GM12872 (cell line): ENCODE measurements around the gene ARHGEF2.

ENCODE experiments used
- CTCF ChIP-seq: IDR thresholded peaks from 3 replicates; pipeline ENCODE4 v1.5.1; 2011; ENCODE audit warnings: low read depth, mild to moderate bottlenecking, low read length, moderate library complexity; ENCODE audit not compliant: insufficient read depth

ARHGEF2 gene

GRCh38 chr1:156019946-156020292 lies 41.6 kb upstream of the ARHGEF2 start:
- TF ChIP-seq CTCF: no peak

DNA sequence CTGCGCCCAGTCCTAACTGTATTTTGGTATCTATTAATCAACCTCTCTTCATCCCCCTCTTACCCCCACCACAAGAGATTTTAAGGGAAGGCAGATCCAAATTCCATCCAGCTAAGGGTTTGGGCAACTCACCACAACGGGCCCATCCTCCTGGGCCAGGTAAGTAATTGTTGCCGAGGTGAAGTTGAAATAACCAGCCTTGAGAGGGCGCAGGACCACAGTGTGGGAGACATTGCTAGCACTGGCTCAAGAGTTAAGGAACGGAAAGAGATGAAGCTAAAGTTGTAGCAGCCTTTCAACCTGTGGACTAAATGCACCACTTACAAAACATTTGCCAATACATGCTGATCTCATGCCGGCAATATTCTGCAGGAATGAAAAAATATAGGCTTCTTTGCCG lies 36.5 kb upstream of the ARHGEF2 start:
- no peak for TF ChIP-seq CTCF

DNA sequence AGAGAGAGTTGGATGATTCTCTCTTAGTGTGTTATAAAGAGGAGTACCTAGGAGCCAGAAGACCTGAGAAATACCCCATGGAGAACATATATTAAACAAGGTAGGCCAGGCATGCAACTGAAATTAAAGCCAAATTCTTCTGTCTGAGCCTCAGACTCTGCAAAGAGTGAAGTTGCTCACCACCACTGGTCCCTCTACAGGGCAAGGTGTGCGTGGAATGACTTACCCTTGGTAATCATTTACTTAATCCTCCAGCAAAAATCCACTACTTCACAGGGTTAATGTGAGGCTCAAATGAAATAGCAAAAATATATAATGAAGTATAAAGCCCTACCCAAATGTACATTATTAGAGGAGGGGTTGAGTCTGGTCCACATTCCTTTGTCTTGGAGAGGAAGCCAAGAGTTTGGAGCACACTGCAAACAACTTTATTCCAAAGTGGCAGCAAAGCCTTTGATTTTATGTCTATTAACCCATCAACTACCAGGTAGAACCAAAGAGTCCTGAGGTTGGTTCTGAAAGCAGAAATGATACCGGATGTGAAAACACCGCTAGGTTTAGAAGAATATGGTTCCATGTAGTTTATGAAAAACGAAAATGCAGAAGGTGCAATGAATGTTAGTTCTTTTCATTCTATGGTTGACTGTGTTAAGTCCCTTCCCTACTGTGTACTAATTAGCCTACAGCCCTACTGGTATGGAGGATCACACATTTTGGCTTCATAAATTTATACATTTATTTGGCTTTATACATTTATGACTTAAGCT lies 33.9 kb upstream of the ARHGEF2 start:
- peak; percentile 41 for TF ChIP-seq CTCF

DNA sequence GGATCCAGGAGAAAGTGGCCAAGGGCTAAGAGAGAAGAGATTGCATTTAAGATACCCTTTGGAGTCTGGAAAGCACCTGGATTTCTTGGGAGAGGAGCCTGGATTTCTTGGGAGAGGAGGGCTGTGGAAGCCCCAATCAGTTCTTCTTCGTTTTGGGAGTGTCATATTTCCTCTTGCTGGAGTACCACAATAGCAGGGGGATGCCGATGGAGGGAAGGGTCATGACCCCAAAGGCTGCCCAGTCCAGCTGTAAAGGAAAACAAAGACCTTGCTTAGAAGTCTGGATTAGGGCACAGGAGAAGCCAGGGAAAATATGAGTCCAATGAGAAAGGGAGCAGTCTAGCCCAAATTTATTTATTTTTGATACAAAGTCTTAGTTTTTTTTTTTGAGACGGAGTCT lies 31.1 kb upstream of the ARHGEF2 start:
- no peak for TF ChIP-seq CTCF

DNA sequence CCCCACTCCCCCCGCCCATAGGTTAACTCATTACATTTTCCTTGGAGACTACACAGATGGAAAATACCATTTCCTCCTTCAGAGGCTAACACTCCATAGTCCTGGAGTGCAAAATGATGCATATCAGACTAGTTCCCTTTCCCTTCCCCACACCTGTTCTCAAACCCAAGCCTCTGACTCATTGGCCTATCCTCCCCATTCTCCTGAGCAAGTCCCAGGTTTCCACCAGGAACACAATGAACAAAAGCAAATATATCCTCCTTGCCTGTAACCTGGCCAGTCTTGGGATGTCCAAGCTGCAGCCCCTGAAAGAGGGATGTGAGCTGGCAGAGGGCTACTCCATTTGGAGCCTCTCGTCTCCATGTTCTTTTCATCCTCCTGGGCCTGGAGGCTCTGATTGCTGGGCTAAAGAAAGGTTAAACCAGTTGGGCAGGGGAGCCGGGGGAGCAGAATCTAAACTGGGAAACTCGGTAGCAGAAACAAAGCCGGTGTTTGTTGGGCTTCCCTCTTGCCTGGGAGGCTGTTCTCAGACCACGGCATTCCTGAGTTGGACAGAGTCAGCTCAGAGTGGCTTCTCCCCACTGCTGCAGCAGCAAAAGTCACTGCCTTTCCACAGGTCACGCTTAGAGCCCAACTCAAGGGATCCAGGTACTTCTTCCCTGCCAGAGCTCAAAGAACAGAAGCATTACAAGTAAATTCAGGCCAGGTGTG lies 28.5 kb upstream of the ARHGEF2 start:
- TF ChIP-seq CTCF: no peak

GRCh38 chr1:156004843-156005584 lies 26.7 kb upstream of the ARHGEF2 start:
- no peak for TF ChIP-seq CTCF

DNA sequence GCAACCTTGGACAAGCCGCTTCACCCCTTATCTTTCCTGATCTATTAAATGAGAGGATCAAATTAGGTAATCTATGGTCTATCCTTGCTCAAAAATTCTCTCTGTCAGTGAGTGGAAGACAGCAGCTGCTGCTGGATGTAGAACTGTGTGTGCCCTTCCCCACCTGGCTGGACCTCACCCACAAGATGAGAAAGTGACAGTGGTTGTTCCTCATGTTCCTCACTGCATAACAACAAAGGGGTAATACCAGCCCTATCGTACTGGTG lies 25.5 kb upstream of the ARHGEF2 start:
- TF ChIP-seq CTCF: no peak
